GM12873 (cell line): ENCODE results near the gene MYOZ1.

Experiments used
- TF ChIP-seq, protein P1 (sequence below): IDR thresholded peaks from 2 replicates; pipeline ENCODE4 v1.5.1; 2012; ENCODE audit warnings: low read depth, mild to moderate bottlenecking, moderate library complexity, low read length, control low read depth; ENCODE audit not compliant: insufficient read depth; ENCODE audit errors: missing control alignments

MYOZ1 gene, protein sequence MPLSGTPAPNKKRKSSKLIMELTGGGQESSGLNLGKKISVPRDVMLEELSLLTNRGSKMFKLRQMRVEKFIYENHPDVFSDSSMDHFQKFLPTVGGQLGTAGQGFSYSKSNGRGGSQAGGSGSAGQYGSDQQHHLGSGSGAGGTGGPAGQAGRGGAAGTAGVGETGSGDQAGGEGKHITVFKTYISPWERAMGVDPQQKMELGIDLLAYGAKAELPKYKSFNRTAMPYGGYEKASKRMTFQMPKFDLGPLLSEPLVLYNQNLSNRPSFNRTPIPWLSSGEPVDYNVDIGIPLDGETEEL

DNA sequence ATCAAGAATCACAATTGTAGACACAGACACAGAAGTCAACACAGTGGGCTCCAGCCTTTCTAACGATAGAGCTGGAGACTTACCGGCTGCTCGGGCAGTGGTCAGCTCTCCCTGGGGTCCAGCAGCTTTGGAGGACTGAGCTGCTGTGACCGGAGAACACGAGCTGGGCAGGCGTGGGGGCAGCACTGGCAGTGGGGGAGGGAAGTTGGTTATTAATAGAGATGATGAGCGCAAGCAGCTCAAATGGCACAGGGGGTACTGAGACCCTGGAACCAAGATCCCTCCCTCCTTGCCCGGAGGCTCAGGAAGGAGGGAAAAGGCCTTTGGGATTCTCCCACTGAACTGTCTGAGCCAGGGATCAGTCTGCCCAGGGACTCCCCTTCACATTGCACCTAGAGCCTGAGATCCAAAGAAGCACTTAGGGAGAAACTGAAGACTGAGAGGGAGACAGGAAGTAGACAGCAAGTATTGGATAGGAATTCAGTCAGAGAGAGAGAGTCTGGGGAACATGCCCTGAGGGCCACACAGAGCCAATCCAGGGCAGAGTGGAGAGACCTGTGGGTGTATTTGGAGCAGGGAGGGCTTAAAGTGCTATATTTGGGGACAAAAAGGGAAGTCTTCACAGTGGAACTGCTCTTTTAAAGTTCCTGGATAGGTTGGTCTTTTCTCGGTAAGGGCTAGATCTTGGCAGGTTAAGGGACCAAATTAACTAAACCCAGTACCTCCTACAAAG is at the start of gene MYOZ1:
Gene MYOZ1 (minus strand): TSS at position 147 of the 733 bp plus-strand sequence. CDS start 1,457 bp downstream, outside the sequence.
- TF ChIP-seq, protein P1, sequence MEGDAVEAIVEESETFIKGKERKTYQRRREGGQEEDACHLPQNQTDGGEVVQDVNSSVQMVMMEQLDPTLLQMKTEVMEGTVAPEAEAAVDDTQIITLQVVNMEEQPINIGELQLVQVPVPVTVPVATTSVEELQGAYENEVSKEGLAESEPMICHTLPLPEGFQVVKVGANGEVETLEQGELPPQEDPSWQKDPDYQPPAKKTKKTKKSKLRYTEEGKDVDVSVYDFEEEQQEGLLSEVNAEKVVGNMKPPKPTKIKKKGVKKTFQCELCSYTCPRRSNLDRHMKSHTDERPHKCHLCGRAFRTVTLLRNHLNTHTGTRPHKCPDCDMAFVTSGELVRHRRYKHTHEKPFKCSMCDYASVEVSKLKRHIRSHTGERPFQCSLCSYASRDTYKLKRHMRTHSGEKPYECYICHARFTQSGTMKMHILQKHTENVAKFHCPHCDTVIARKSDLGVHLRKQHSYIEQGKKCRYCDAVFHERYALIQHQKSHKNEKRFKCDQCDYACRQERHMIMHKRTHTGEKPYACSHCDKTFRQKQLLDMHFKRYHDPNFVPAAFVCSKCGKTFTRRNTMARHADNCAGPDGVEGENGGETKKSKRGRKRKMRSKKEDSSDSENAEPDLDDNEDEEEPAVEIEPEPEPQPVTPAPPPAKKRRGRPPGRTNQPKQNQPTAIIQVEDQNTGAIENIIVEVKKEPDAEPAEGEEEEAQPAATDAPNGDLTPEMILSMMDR: no peak

DNA sequence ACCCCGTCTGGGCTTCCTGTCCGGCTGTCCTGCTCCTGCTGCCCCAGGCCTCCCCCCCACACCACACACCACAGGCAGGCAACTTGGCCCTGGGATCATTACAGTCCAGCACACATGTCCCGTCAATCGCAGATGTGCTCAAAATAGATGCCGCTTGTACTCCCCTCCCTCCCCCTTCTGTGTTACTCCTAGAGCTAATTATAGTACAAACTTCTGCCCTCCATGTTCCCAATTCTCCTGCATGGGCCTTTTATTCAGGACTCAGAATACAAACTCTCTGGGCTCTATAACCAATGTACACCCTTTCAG is 14.7 kb upstream of the MYOZ1 start, which contains the start of gene SYNPO2L:
Gene SYNPO2L (minus strand): TSS at position 40 of the 309 bp plus-strand sequence. CDS start 107 bp downstream, outside the sequence.
- TF ChIP-seq, protein P1: no peak

DNA sequence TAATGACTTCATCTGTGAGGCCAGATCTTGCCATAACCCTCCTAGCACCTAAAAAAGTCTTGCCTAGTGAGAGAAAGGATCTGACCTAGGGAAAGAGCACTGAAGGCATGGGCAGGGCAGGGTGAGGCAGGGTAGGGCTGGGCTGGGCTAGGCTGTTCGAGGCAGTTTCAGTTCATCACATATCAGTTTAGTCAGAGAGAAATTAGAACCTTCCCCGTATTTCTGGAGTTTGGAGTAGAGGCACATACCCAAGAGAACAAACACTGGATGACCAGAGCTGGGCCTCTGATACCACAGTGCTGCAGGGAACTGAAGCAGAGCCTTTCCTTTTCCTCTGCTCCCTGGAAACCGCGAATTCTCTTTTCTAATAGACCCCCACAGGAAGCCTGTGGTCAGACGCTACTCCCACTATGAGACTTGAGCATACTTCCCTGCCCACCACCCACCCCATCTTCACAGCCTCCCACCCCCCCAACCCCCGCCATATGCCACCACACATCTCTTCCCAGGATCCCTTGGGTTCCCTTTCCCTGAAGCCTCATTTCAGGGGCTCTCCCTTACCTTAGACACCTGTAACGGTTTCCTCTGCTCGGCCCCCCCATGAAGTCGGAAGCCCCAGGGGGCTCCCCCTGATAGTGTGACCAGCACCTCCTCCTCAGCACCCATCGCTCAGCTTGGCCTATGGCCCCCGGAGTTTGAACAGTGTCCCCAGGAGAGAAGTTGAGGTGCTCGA is 14.1 kb upstream of the MYOZ1 start:
- TF ChIP-seq, protein P1: no peak

DNA sequence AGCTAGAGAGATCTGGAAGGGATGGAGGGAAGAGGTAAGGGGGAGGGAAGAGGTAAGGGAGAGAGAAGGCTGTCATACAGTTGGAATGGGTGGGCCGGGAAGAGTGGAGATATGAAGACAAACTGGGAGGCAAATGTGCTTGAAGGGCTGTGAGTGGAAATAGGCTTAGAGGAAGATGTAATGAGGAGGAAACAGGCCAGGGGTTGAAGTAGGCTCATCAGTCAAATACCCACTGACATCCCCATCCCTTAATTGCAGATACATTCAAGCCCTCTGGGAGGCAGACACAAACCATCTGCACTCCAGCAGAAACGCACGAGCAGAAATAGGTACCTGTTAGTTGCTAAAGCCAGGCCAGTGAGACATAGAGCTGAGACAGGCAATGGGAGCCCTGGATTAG is 12.4 kb upstream of the MYOZ1 start:
- TF ChIP-seq, protein P1: peak; percentile 37

DNA sequence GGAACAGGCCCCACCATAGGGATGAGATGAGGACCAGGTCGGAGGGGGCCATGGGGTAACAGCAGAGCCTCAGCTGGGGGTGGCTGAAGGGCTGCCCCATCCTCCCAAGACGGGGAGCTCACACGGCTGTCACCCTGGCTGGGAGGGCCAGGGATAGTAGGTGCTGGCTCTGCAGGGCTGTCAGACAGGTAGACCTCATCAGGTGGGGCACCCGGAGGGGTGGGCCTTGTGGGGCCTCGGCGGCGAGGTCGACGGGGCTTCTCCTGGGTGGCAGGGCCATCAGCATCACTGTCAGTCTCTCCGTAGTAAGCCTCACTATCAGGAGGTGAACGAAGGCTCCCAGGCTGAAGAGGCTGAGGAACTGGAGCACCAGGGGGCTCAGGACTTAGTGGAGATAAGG is 11.9 kb upstream of the MYOZ1 start:
- TF ChIP-seq, protein P1: no peak

DNA sequence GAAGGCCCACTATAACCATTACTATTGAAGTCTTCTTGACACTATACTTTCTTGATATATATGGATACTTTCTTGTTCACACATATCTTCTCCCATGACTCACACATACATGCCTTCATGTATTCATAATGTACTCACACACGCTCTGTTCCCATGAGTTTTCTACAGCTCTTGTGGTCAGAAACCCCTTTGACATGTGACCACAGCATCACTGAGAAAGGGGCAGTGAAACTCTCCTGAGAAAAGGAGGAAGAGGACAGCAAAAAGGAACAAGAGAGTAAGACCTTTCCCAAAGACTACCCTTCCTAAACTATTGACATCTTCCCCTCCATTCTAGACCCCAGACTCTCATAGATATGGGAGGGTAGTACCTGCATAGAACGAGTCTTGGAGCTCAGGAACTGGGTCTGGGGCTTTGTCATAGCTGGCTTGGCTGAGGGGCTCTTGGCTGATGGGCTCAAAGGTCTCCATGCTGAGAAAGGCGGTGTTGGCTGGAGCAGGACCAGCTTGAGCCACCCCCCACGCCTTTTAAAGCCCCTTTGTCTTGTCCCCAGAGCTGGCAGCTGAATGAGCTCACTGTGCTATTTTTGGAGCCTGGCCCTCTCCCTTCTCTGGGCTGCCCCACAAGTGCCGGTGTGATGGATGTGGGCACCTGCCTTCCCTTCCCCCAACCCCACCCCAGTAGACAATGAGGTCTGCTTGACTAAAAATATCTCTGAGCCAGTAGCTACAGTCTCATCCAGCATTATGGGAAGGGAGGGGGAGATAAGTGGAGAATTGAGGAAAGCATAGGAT is 9.5 kb upstream of the MYOZ1 start:
- TF ChIP-seq, protein P1: no peak
